Neural crest cell (in vitro differentiated cells): ENCODE data around the gene PDCD11. TPM values are rescaled to one million over a fixed set of nuclear protein-coding genes. Genes with fewer than 3 reads are reported as not detected.

ENCODE experiments used
- DNase-seq: peaks from one replicate; pipeline ENCODE4 v3.0.0; 2021; ENCODE audit warnings: low read depth, mixed read lengths, low spot score
- H3K27ac Mint-ChIP-seq: one replicate; pipeline ENCODE4 v1.8.0; 2021; ENCODE audit warnings: mild to moderate bottlenecking, mixed read lengths; ENCODE audit not compliant: unreplicated experiment
- H3K27me3 Mint-ChIP-seq: 2 replicates; pipeline ENCODE4 v1.8.0; 2021; ENCODE audit warnings: low read depth, mild to moderate bottlenecking, mixed read lengths
- H3K36me3 Mint-ChIP-seq: 2 replicates; pipeline ENCODE4 v1.8.0; 2021; ENCODE audit warnings: low read depth, mild to moderate bottlenecking, mixed read lengths
- H3K4me1 Mint-ChIP-seq: 2 replicates; pipeline ENCODE4 v1.8.0; 2021; ENCODE audit warnings: mixed read lengths
- H3K4me3 Mint-ChIP-seq: one replicate; pipeline ENCODE4 v1.8.0; 2021; ENCODE audit warnings: mild to moderate bottlenecking, mixed read lengths
- H3K9me3 Mint-ChIP-seq: 2 replicates; pipeline ENCODE4 v1.8.0; 2021; ENCODE audit warnings: mixed read lengths
- total RNA-seq: library from RNA; stranded (reverse); gene quantifications from 2 replicates; pipeline ENCODE4 v1.2.1, GENCODE V29; 2021
- TF ChIP-seq, protein P1 (sequence below): fragments of 200-600 bp; sonication (generic); conservative IDR thresholded peaks from 2 replicates; pipeline ENCODE4 v1.5.0; 2021; ENCODE audit warnings: antibody characterized with exemption, mild to moderate bottlenecking

PDCD11 gene
- total RNA-seq, 1 donor from 2014 or later, result 74.1 TPM

DNA sequence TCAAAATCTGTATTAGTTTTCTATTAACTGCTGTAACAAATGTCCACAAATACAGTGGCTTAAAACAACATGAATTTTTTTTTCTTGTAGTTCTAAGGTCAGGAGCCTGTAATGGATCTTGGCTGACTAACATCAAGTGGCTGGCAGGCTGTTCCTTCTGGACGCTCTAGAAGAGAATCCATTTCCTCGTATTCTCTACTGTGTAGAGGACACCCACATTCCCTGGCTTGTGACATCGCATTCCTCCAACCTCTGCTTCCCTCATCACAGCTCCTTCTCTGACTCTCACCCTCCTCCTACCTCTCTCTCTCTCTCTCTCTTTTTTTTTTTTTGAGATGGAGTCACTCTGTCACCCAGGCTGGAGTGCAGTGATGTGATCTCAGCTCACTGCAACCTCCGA is 67.1 kb downstream of the PDCD11 start:
- H3K27ac Mint-ChIP-seq, result no peak overlapping the region
- no peak for DNase-seq
- H3K27me3 Mint-ChIP-seq, result no peaks in the 10 kb centered on the region
- H3K36me3 Mint-ChIP-seq, result no peaks in the 10 kb centered on the region
- H3K4me3 Mint-ChIP-seq, result no peak overlapping the region
- H3K4me1 Mint-ChIP-seq, result no peaks in the 10 kb centered on the region
- TF ChIP-seq, protein P1, sequence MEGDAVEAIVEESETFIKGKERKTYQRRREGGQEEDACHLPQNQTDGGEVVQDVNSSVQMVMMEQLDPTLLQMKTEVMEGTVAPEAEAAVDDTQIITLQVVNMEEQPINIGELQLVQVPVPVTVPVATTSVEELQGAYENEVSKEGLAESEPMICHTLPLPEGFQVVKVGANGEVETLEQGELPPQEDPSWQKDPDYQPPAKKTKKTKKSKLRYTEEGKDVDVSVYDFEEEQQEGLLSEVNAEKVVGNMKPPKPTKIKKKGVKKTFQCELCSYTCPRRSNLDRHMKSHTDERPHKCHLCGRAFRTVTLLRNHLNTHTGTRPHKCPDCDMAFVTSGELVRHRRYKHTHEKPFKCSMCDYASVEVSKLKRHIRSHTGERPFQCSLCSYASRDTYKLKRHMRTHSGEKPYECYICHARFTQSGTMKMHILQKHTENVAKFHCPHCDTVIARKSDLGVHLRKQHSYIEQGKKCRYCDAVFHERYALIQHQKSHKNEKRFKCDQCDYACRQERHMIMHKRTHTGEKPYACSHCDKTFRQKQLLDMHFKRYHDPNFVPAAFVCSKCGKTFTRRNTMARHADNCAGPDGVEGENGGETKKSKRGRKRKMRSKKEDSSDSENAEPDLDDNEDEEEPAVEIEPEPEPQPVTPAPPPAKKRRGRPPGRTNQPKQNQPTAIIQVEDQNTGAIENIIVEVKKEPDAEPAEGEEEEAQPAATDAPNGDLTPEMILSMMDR, result no peak
- H3K9me3 Mint-ChIP-seq, result no peaks in the 10 kb centered on the region

DNA sequence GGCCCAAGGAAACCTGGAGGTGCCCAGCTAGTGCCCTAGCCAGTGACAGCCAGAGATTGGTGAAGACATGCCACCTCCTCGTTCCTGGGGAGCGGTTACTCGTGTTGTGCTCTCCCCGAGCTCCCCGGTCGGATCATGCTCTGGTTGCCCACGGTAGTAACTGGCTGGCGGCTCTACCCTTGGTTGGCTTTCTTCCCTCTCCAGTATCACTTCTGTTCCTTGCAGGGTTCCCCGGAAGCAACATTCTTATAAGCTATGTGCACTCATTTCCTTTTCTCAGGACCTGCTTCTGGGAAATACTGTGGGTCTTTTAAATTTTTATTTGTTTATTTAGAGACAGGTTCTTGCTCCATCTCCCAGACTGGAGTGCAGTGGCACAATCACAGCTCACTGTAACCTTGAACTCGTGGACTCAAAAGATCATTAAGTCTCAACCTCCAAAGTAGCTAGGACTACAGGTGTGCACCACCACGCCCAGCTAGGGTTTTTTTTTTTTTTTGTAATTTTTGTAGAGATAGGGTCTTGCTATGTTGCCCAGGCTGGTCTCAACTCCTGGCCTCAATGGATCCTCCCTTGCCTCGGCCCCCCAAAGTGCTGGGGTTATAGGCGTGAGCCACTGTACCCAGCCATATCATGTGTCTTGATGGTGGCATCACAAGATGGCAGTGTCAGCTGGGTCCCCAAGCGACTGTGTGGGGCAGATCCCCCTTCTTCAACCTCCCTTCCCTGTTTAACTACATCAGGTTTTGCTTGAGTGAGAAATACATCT is 69.2 kb downstream of the PDCD11 start:
- peaks cover 3% of the 10 kb centered on the region for H3K27me3 Mint-ChIP-seq
- H3K4me3 Mint-ChIP-seq, result no peak overlapping the region
- H3K36me3 Mint-ChIP-seq, result no peaks in the 10 kb centered on the region
- H3K4me1 Mint-ChIP-seq, result no peaks in the 10 kb centered on the region
- TF ChIP-seq, protein P1, result no peak
- no peaks in the 10 kb centered on the region for H3K9me3 Mint-ChIP-seq
- no peak overlapping the region for H3K27ac Mint-ChIP-seq
- no peak for DNase-seq

DNA sequence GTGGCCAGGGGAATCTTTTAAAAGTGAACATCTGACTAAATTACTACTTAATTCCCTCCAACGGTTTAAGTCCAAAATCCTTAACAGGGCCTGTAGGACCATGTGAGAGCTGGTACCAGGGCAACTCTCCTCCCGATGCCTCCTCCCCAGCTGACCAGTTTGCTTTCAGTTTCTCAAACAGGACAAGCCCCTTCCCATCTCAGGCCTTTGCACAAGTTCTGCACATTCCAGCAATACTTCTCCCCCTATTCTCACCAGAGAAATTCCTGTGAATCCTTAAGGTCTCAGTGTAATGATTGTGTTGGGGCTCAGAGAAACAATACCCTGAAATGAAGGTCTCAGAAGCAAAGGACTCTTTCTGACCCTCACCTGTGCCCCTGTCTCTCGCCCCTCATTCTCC is 70.3 kb downstream of the PDCD11 start:
- Mint-ChIP-seq H3K27ac (no peak overlapping the region), H3K4me1 (no peaks in the 10 kb centered on the region), H3K9me3 (no peaks in the 10 kb centered on the region), H3K36me3 (no peaks in the 10 kb centered on the region), H3K27me3 (peaks cover 6% of the 10 kb centered on the region), H3K4me3 (no peak overlapping the region)
- DNase-seq, result no peak
- TF ChIP-seq, protein P1, result no peak

DNA sequence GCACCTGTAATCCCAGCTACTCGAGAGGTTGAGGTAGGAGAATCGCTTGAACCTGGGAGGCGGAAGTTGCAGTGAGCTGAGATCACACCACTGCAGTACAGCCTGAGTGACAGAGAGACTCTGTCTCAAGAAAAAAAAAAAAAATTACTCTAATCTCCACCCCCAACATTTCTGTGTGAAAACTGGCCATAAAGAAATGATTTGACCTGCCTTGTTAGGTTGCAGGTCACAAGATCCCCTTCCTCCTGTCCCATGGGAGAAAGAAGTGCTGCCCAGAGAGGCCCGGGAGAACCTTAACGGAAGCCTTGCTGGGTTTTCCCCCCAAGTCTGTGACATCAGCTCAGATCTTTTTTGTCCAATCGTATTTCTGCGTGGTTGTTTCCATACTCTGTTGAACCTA is 71.0 kb downstream of the PDCD11 start:
- no peak for DNase-seq
- Mint-ChIP-seq H3K4me3 (no peak overlapping the region), H3K36me3 (no peaks in the 10 kb centered on the region), H3K9me3 (no peaks in the 10 kb centered on the region), H3K27ac (no peak overlapping the region), H3K27me3 (peaks cover 6% of the 10 kb centered on the region), H3K4me1 (no peaks in the 10 kb centered on the region)
- TF ChIP-seq, protein P1, result no peak

DNA sequence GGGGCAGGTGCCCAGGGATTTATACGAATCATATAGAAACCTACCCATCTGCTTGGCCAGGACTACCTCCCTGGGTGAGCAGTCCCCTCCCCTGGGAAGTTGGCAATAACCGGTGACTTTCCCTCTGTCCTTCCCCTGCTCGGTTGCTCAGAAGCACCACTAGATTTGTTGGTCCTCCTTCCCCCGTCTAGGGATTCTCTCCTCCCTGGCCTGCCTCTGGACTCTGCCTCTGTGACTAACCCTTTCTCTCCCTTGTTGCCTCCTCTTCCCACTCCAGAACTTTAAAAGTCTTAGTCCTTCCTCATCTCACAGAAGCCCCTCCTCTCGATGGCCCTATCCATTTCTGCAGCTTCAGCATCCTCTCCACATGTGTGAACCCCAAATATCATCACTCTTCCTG is 72.8 kb downstream of the PDCD11 start:
- TF ChIP-seq, protein P1, result no peak
- Mint-ChIP-seq H3K4me1 (no peaks in the 10 kb centered on the region), H3K27ac (no peak overlapping the region), H3K36me3 (no peaks in the 10 kb centered on the region), H3K9me3 (no peaks in the 10 kb centered on the region), H3K4me3 (no peak overlapping the region), H3K27me3 (peaks cover 6% of the 10 kb centered on the region)
- DNase-seq, result no peak
